ENCODE measurements around the gene RHCG.

GRCh38 chr15:89494031-89494430 lies 2.4 kb downstream of the RHCG start:
- no peak for TF ChIP-seq CTCF (conservative IDR thresholded peaks at IDR 0.05 in 1 of 2, IDR thresholded peaks at IDR 0.05 in 1 of 2; ENCODE audit: extremely low read depth in 1 of 2, insufficient read depth in 1 of 2, low read depth in 1 of 2, low read length in 2 of 2)
- no peak for TF ChIP-seq EZH2 (IDR thresholded peaks at IDR 0.05; ENCODE audit: borderline replicate concordance, low read length)

Data from mammary epithelial cell (primary cell).